AG04450 (cell line): Measurements from ENCODE around the gene CLEC20A. TPM values are rescaled to one million over a fixed set of nuclear protein-coding genes. Genes with fewer than 3 reads are reported as not detected.

ENCODE experiments used
- CTCF ChIA-PET: fragments of 300-600, 350-600 bp; formaldehyde crosslinking; extraction: SDS; loops from one replicate; lab custom pipeline; 2022; ENCODE audit warnings: antibody characterized with exemption, inconsistent platforms; lab: Charles Lee
- POLR2A ChIA-PET: fragments of 350-600 bp; formaldehyde crosslinking; extraction: SDS; loops from one replicate; lab custom pipeline; 2021; ENCODE audit warnings: antibody characterized with exemption, inconsistent platforms; lab: Yijun Ruan, JAX
- DNase-seq: peaks from one replicate; pipeline ENCODE4 v3.0.0-alpha.2; 2011; ENCODE audit warnings: low read depth, low spot score
- H3K27ac ChIP-seq: one replicate; pipeline ENCODE4 v1.5.1; 2012; ENCODE audit warnings: low read depth, low read length, control low read depth
- H3K27me3 ChIP-seq: one replicate; pipeline ENCODE4 v1.6.0; 2012; ENCODE audit warnings: low read length; ENCODE audit not compliant: control insufficient read depth, insufficient read depth
- H3K4me3 ChIP-seq: 2 replicates; pipeline ENCODE4 v1.5.1; 2011; ENCODE audit warnings: mild to moderate bottlenecking, low read depth, low read length, control low read depth
- H3K9me3 ChIP-seq: 2 replicates; pipeline ENCODE4 v1.5.1; 2012; ENCODE audit warnings: low read length; ENCODE audit not compliant: control insufficient read depth, insufficient read depth
- polyA plus RNA-seq: library from polyadenylated mRNA; depleted of rRNA; stranded (reverse); fragments of >200 nt; gene quantifications from 2 replicates; pipeline ENCODE4 v1.2.3, GENCODE V29; 2011; rRNA removed
- small RNA-seq: library from RNA; depleted of rRNA; stranded (forward); fragments of <200 nt; gene quantifications from one replicate; pipeline ENCODE3, GENCODE V24; 2012; ENCODE audit warnings: low read depth; ENCODE audit not compliant: insufficient read length
- TF ChIP-seq, protein P1 (sequence below): IDR thresholded peaks from 2 replicates; pipeline ENCODE4 v1.5.1; 2011; ENCODE audit warnings: low read depth, low read length, control low read depth, inconsistent platforms

CLEC20A gene
- polyA plus RNA-seq, 1 experiment: not detected

DNA sequence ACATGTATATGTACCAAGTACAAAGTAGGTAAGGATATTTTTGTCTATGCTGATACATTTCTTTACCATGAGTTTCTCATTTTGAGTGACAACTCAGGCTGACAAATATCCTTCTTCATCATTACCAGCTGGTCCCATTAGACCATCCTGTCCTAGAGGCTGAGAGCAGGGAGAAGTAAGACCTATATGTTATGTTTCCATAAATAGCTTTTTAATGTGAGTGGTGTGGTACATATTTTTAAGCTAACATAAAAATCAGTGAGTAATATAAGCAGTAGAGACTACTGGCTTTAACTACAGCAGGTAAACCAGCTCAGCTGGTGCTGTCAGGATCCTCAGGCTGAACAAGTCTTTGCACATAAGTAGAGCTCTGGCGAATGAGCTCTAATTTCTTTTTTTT lies 62.4 kb downstream of the CLEC20A start:
- CTCF ChIA-PET: interaction anchor here (0.5 to 1.4 kb wide), 6 partner anchors 31 to 568 kb away, joined by 3 to 7 read pairs (median 3); no protein-coding TSS in a partner anchor
- Histone ChIP-seq H3K4me3 (no peak overlapping the region), H3K9me3 (no peaks in the 10 kb centered on the region), H3K27me3 (no peaks in the 10 kb centered on the region), H3K27ac (no peak overlapping the region)
- DNase-seq: no peak
- POLR2A ChIA-PET: interaction anchor here (0.7 kb wide), 1 partner anchor 21 kb away, joined by 3 read pairs; no protein-coding TSS in a partner anchor
- TF ChIP-seq, protein P1, sequence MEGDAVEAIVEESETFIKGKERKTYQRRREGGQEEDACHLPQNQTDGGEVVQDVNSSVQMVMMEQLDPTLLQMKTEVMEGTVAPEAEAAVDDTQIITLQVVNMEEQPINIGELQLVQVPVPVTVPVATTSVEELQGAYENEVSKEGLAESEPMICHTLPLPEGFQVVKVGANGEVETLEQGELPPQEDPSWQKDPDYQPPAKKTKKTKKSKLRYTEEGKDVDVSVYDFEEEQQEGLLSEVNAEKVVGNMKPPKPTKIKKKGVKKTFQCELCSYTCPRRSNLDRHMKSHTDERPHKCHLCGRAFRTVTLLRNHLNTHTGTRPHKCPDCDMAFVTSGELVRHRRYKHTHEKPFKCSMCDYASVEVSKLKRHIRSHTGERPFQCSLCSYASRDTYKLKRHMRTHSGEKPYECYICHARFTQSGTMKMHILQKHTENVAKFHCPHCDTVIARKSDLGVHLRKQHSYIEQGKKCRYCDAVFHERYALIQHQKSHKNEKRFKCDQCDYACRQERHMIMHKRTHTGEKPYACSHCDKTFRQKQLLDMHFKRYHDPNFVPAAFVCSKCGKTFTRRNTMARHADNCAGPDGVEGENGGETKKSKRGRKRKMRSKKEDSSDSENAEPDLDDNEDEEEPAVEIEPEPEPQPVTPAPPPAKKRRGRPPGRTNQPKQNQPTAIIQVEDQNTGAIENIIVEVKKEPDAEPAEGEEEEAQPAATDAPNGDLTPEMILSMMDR: no peak

Small RNAs within 50 kb of the gene (small RNA-seq; reads per million reads assigned to genes)
- gene RF00017: not detected

Other genes with a start within 250 kb of the CLEC20A start
- gene TEX35, start 16.1 kb upstream of the CLEC20A start, polyA plus RNA-seq: not detected in 2 replicates
- gene RALGPS2, start 228.3 kb upstream of the CLEC20A start, polyA plus RNA-seq: 61.5 and 67.2 TPM in 2 replicates